ENCODE measurements around the gene HPCAL1. TPM values are rescaled to one million over a fixed set of nuclear protein-coding genes. Genes with fewer than 3 reads are reported as not detected.

Gene HPCAL1
- total RNA-seq, 1 donor from 2014 or later = 12.3 TPM

- Histone ChIP-seq H3K27me3 (ENCODE audit: insufficient read depth, low read length) (no peaks in the 10 kb centered on the region), H3K9me3 (ENCODE audit: insufficient read depth, low read depth, low read length) (no peaks in the 10 kb centered on the region), H3K9ac (ENCODE audit: low read length) (no peak overlapping the region), H3K4me3 (ENCODE audit: insufficient read depth, low read depth, low read length) (no peak overlapping the region), H3K79me2 (ENCODE audit: insufficient read depth, low read length) (no peaks in the 10 kb centered on the region), H3K4me1 (ENCODE audit: insufficient read depth, low read length) (peaks cover 48% of the 10 kb centered on the region), H2AFZ (ENCODE audit: low read depth, low read length) (no peak overlapping the region), H3K36me3 (ENCODE audit: insufficient read depth, low read length) (no peaks in the 10 kb centered on the region), H3K27ac (ENCODE audit: low read depth, low read length) (no peak overlapping the region), H3K4me2 (ENCODE audit: low read length) (no peak overlapping the region), H4K20me1 (ENCODE audit: insufficient read depth, low read length) (no peaks in the 10 kb centered on the region)
- H3K27ac Mint-ChIP-seq (ENCODE audit: unreplicated experiment) = no peak overlapping the region
- H3K27me3 Mint-ChIP-seq (ENCODE audit: low read depth, unreplicated experiment) = peaks cover 18% of the 10 kb centered on the region
- DNase-seq (ENCODE audit: low read depth) (no peak), FAIRE-seq (no peak)
- TF ChIP-seq CTCF (IDR thresholded peaks at IDR 0.05; ENCODE audit: insufficient read depth, low read depth, low read length) (no peak), EZH2 (IDR thresholded peaks at IDR 0.05; ENCODE audit: insufficient read depth, low read length) (no peak)
- no peaks in the 10 kb centered on the region for H3K36me3 Mint-ChIP-seq (ENCODE audit: low read depth, unreplicated experiment)
- H3K4me3 Mint-ChIP-seq (ENCODE audit: unreplicated experiment) = no peak overlapping the region
- peaks cover 2% of the 10 kb centered on the region for H3K9me3 Mint-ChIP-seq (ENCODE audit: unreplicated experiment)
- H3K4me1 Mint-ChIP-seq (ENCODE audit: low read depth, unreplicated experiment) = peaks cover 27% of the 10 kb centered on the region
Measured at GRCh38 chr2:10281891-10282290, 20.8 kb upstream of the HPCAL1 start.

GRCh38 chr2:10282611-10283105 is 20.0 kb upstream of the HPCAL1 start:
- Mint-ChIP-seq H3K27me3 (ENCODE audit: low read depth, unreplicated experiment) (peaks cover 15% of the 10 kb centered on the region), H3K27ac (ENCODE audit: unreplicated experiment) (no peak overlapping the region), H3K9me3 (ENCODE audit: unreplicated experiment) (peaks cover 2% of the 10 kb centered on the region), H3K36me3 (ENCODE audit: low read depth, unreplicated experiment) (no peaks in the 10 kb centered on the region), H3K4me1 (ENCODE audit: low read depth, unreplicated experiment) (peaks cover 26% of the 10 kb centered on the region), H3K4me3 (ENCODE audit: unreplicated experiment) (no peak overlapping the region)
- H3K36me3 ChIP-seq (ENCODE audit: insufficient read depth, low read length) = no peaks in the 10 kb centered on the region
- H2AFZ ChIP-seq (ENCODE audit: low read depth, low read length) = peak overlapping the region; percentile 70
- H4K20me1 ChIP-seq (ENCODE audit: insufficient read depth, low read length) = no peaks in the 10 kb centered on the region
- peak overlapping the region; percentile 25 for H3K9ac ChIP-seq (ENCODE audit: low read length)
- H3K79me2 ChIP-seq (ENCODE audit: insufficient read depth, low read length) = no peaks in the 10 kb centered on the region
- peaks cover 48% of the 10 kb centered on the region for H3K4me1 ChIP-seq (ENCODE audit: insufficient read depth, low read length)
- peak overlapping the region; percentile 53 for H3K4me2 ChIP-seq (ENCODE audit: low read length)
- FAIRE-seq (no peak), DNase-seq (ENCODE audit: low read depth) (no peak)
- no peaks in the 10 kb centered on the region for H3K27me3 ChIP-seq (ENCODE audit: insufficient read depth, low read length)
- TF ChIP-seq EZH2 (IDR thresholded peaks at IDR 0.05; ENCODE audit: insufficient read depth, low read length) = no peak
- no peak for TF ChIP-seq CTCF (IDR thresholded peaks at IDR 0.05; ENCODE audit: insufficient read depth, low read depth, low read length)
- H3K4me3 ChIP-seq (ENCODE audit: insufficient read depth, low read depth, low read length) = no peak overlapping the region
- no peaks in the 10 kb centered on the region for H3K9me3 ChIP-seq (ENCODE audit: insufficient read depth, low read depth, low read length)
- peak overlapping the region; percentile 54 for H3K27ac ChIP-seq (ENCODE audit: low read depth, low read length)
